Measurements from ENCODE around the gene HOXD11. TPM values are rescaled to one million over a fixed set of nuclear protein-coding genes. Genes with fewer than 3 reads are reported as not detected.

The HOXD11 gene
- total RNA-seq, 2 donors from 2014 or later = 0.25 to 1.6 TPM

DNA sequence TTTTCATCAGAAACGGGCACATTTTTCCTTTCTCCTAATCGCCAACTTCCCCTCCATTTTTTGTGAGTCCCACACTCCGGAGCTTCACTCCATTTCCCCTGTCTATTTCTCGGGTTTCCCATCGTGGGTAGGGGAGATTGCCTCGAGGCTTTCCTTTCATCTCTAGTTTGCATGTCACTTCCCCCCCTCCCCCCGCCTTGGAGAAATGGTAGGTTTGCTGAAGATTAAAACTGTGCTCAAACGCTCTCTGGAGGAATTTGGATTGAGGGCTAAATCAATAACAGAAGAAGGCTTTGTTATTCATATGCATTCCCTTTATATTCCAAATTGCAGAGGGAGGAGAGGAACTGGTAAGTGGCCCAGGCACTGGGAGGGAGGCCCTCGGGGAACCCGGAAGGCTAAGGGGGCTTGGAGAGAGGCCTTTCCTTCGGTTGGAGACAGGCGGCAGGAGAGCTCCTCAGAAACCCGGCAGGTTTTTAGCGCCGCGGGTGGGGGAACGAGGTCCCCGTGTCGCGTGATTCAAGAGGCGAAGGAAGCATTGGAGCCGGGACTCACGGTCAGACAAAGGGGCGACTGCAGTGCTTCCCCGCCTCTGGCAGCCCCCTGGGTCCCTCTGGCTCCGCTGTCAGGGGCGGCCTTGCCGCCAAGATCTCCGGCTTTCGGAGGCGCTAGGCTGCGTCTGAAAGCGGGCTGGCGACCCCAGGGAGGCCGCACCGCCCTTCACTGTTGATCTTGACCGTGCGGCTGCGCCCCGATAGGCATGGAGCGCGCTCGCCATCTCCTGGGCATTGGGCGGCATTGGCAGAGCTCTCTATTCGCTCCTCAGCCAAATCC is 9.9 kb upstream of the HOXD11 start:
- Histone ChIP-seq H3K27ac (no peak overlapping the region), H3K4me3 (peak overlapping the region; percentile 34), H3K9ac (ENCODE audit: low read depth in 2 of 2, low read length in 2 of 2) (no peak overlapping the region), H3K36me3 (no peaks in the 10 kb centered on the region), H3K4me1 (peaks cover 4% of the 10 kb centered on the region), H3K27me3 (peaks cover 94% of the 10 kb centered on the region), H3K9me3 (no peaks in the 10 kb centered on the region)
- DNase-seq = peak; percentile 75
- TF ChIP-seq, protein P1, sequence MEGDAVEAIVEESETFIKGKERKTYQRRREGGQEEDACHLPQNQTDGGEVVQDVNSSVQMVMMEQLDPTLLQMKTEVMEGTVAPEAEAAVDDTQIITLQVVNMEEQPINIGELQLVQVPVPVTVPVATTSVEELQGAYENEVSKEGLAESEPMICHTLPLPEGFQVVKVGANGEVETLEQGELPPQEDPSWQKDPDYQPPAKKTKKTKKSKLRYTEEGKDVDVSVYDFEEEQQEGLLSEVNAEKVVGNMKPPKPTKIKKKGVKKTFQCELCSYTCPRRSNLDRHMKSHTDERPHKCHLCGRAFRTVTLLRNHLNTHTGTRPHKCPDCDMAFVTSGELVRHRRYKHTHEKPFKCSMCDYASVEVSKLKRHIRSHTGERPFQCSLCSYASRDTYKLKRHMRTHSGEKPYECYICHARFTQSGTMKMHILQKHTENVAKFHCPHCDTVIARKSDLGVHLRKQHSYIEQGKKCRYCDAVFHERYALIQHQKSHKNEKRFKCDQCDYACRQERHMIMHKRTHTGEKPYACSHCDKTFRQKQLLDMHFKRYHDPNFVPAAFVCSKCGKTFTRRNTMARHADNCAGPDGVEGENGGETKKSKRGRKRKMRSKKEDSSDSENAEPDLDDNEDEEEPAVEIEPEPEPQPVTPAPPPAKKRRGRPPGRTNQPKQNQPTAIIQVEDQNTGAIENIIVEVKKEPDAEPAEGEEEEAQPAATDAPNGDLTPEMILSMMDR (IDR thresholded peaks at IDR 0.05) = peak; percentile 80
- intact Hi-C loops (cut with DNase I) = no loop called here

DNA sequence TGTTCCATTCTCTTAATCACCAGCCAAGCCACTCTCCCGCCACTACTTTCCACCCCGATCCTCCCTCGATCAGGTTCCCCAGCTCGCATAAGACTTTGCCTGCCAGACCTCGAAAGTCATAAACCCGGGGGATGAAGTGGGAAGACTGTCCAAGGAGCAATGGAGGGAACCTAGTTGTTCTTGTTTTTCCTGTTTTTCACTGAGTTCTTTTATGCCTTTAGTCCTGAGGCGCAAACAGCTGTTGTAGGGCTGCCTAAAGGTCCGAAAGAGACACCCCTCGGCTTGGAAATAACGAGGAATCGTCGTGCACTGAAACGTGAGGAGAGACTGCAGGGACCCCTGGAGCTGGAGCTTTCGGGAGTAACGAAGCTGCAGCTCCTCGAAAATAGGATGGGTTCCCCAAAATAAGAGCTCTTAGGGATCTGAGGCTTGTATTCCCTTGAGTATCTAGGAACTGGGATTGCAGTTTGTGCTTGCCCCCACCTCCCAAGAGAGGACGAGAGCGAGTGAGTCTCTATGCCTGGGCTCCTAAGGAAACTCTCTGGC is 9.2 kb upstream of the HOXD11 start:
- H3K36me3 ChIP-seq = no peaks in the 10 kb centered on the region
- peaks cover 92% of the 10 kb centered on the region for H3K27me3 ChIP-seq
- TF ChIP-seq, protein P1 (IDR thresholded peaks at IDR 0.05) = no peak
- H3K4me3 ChIP-seq = peak overlapping the region; percentile 5
- no peak overlapping the region for H3K27ac ChIP-seq
- no peak for DNase-seq
- H3K4me1 ChIP-seq = peaks cover 4% of the 10 kb centered on the region
- intact Hi-C loops (cut with DNase I) = no loop called here
- no peaks in the 10 kb centered on the region for H3K9me3 ChIP-seq
- no peak overlapping the region for H3K9ac ChIP-seq (ENCODE audit: low read depth in 2 of 2, low read length in 2 of 2)

DNA sequence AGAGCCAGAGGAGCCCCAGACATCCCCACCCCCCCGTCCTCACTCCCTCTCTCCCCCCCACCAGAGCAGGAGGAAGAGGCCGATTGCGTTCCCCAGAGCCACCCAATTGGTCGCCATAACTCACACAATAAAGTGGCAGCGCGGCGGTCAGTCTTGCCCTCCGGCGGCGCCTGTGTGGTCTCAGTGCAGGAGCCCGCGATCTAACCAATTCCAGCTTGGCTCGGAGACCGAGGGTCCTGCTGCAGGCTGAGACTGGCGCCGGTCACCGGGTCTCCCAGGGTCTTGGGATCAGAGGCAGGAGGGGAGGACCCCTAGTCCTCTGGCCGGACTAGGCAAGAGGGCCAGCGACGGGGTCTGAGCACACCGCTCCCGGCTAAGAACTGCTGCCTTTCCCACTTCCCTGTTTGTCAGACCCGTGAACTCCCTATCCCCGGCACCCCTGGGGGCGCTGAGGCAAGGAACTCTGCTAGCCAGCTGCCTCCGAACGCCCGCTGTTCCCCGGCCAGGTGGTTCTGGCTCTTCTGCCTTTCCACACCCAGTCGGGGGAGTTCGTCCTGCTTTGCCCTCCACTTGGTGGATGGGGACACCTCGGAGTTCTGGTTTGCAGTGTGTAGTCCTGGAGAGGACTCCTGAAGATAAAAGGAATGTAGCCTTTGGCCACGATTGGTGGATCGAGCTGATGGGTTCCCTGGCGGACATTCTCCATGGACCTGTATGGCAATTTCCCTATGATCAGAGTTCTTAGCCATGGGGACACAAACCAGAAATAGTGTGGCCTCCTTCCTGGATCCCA is 8.5 kb upstream of the HOXD11 start:
- no peaks in the 10 kb centered on the region for H3K4me1 ChIP-seq

DNA sequence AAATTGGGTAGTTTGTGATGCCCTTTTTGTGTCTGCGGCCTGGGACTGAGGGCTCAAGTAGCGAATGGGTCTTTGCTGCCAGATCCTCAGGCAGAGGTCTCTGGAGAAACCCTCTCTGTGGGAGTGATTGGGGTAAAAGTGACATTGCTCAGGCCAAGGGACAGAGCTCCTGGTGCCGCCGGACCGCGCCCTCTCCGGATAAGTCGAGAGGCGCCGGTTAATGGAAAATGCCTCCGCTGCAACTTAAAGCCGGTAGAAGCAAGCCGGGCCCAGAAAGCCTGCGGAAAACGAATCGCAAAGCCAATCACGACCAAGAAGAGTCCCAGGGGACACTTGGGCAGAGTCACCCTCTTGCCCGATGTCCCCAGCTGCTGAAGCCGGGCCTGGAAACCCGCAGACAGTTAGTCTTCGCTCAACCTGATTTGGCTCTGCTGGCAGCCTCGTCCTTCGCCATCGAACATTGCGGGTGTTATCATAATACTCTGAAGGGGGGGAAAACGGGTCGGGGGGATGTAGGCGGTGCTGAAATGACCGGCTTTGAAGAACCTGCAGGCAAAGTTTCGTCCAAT is 7.8 kb upstream of the HOXD11 start:
- Histone ChIP-seq H3K9ac (ENCODE audit: low read depth in 2 of 2, low read length in 2 of 2) (no peak overlapping the region), H3K9me3 (no peaks in the 10 kb centered on the region), H3K4me3 (no peak overlapping the region), H3K27me3 (peaks cover 93% of the 10 kb centered on the region), H3K4me1 (peaks cover under 1% of the 10 kb centered on the region), H3K27ac (no peak overlapping the region), H3K36me3 (no peaks in the 10 kb centered on the region)
- intact Hi-C loops (cut with DNase I) = no loop called here
- TF ChIP-seq, protein P1 (IDR thresholded peaks at IDR 0.05) = no peak
- peak; percentile 15 for DNase-seq

More for the DNA sequence above, 8.5 kb upstream of the HOXD11 start:
- Histone ChIP-seq H3K27ac (no peak overlapping the region), H3K36me3 (no peaks in the 10 kb centered on the region), H3K4me3 (peak overlapping the region; percentile 5), H3K9me3 (no peaks in the 10 kb centered on the region), H3K9ac (ENCODE audit: low read depth in 2 of 2, low read length in 2 of 2) (no peak overlapping the region), H3K27me3 (peaks cover 92% of the 10 kb centered on the region)
- intact Hi-C loops (cut with DNase I) = no loop called here
- TF ChIP-seq, protein P1 (IDR thresholded peaks at IDR 0.05) = no peak
- DNase-seq = peak; percentile 20

All from colonic mucosa (tissue), 4 donors.